Right atrium auricular region (tissue), 2 donors: Measurements from ENCODE around the gene VASN. TPM values are rescaled to one million over a fixed set of nuclear protein-coding genes. Genes with fewer than 3 reads are reported as not detected.

Experiments
- DNase-seq: peaks from one replicate; pipeline ENCODE4 v3.0.0-alpha.2; 2019; ENCODE audit warnings: low spot score
- H3K27ac ChIP-seq, 2 donors: fragments of 200-600 bp; sonication (generic); 1 replicate in 1 of 2; 2 replicates in 1 of 2; pipeline ENCODE4 v1.5.1; 2016 to 2019
- H3K27me3 ChIP-seq, 2 donors: fragments of 200-600 bp; sonication (generic); one replicate each; pipeline versions ENCODE4 v1.5.1 to v1.6.0; 2017 to 2019
- H3K36me3 ChIP-seq: fragments of 200-600 bp; sonication (generic); one replicate; pipeline ENCODE4 v1.5.1; 2016
- H3K4me1 ChIP-seq, 2 donors: fragments of 200-600 bp; sonication (generic); one replicate each; pipeline versions ENCODE4 v1.5.1 to v1.6.0; 2017 to 2019
- H3K4me3 ChIP-seq, 2 donors: fragments of 200-600 bp; sonication (generic); 1 replicate in 1 of 2; 2 replicates in 1 of 2; pipeline ENCODE4 v1.5.1; 2017 to 2019; ENCODE audit warnings: mild to moderate bottlenecking in 1 of 2, moderate library complexity in 1 of 2
- H3K9me3 ChIP-seq, 2 donors: fragments of 200-600 bp; sonication (generic); one replicate each; pipeline ENCODE4 v1.5.1; 2019
- total RNA-seq, 2 donors: library from RNA; depleted of rRNA; stranded (reverse); fragments of >200 nt; gene quantifications; one replicate each; pipeline ENCODE4 v1.1.0, GENCODE V29; 2016
- TF ChIP-seq, protein P1 (sequence below), 2 donors: fragments of 200-600 bp; sonication (generic); IDR thresholded peaks; one replicate each; pipeline ENCODE4 v1.5.1; 2019; ENCODE audit warnings: antibody characterized with exemption in 2 of 2

VASN gene
- total RNA-seq, 2 donors from 2014 or later: 17.9 to 39.0 TPM

DNA sequence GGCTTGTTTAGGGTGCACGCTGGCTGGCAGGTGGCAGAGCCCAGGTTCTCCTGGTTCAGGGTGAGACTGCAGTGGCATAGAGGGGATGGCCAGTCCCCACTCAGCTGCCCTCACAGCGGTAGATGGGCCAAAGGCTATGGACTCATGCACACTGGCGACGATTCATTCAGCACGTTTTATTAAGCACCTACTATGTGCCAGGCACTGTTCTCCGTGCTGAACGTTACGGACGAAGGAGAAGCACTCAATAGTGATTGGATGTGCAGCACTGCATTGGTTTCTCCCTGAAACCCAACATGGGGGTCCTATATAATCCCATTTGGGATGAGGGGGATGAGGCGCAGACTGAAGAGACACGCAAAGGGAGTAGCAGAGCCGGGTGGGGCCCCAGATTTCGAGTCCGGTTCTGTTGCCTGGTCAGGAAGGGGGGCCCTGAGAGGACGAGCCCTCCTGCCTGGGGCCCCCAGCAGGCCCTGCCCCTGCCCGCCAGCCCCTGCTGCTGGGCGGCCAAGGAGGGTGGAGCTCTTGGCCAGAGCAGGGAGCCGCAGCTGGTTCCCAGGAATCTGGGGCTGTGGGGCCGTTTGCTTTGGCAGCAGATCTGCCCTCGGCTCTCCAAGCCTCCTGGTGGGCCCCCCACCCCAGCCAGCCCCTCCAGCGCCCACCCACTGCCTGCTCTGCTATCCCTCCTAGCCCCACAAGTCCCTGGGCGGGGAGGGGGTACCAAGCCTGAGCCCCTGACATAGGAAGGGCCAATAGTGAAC, 47.0 kb upstream of the VASN start:
- Histone ChIP-seq H3K27ac (peak overlapping the region; percentile 80 to 89), H3K36me3 (no peaks in the 10 kb centered on the region), H3K9me3 (no peaks in the 10 kb centered on the region), H3K27me3 (no peaks in the 10 kb centered on the region), H3K4me3 (no peak overlapping the region), H3K4me1 (peaks cover 0 to 97% of the 10 kb centered on the region in 2 donors)
- TF ChIP-seq, protein P1, sequence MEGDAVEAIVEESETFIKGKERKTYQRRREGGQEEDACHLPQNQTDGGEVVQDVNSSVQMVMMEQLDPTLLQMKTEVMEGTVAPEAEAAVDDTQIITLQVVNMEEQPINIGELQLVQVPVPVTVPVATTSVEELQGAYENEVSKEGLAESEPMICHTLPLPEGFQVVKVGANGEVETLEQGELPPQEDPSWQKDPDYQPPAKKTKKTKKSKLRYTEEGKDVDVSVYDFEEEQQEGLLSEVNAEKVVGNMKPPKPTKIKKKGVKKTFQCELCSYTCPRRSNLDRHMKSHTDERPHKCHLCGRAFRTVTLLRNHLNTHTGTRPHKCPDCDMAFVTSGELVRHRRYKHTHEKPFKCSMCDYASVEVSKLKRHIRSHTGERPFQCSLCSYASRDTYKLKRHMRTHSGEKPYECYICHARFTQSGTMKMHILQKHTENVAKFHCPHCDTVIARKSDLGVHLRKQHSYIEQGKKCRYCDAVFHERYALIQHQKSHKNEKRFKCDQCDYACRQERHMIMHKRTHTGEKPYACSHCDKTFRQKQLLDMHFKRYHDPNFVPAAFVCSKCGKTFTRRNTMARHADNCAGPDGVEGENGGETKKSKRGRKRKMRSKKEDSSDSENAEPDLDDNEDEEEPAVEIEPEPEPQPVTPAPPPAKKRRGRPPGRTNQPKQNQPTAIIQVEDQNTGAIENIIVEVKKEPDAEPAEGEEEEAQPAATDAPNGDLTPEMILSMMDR (IDR thresholded peaks at IDR 0.05): no peak
- no peak for DNase-seq

- Histone ChIP-seq H3K4me3 (no peak overlapping the region), H3K9me3 (no peaks in the 10 kb centered on the region), H3K36me3 (no peaks in the 10 kb centered on the region), H3K27ac (peak overlapping the region; percentile 80 to 89), H3K4me1 (peaks cover 0 to 97% of the 10 kb centered on the region in 2 donors), H3K27me3 (no peaks in the 10 kb centered on the region)
- TF ChIP-seq, protein P1 (IDR thresholded peaks at IDR 0.05): no peak
- DNase-seq: no peak
These were observed 46.3 kb upstream of the VASN start for GRCh38 chr16:4325253-4325758.

DNA sequence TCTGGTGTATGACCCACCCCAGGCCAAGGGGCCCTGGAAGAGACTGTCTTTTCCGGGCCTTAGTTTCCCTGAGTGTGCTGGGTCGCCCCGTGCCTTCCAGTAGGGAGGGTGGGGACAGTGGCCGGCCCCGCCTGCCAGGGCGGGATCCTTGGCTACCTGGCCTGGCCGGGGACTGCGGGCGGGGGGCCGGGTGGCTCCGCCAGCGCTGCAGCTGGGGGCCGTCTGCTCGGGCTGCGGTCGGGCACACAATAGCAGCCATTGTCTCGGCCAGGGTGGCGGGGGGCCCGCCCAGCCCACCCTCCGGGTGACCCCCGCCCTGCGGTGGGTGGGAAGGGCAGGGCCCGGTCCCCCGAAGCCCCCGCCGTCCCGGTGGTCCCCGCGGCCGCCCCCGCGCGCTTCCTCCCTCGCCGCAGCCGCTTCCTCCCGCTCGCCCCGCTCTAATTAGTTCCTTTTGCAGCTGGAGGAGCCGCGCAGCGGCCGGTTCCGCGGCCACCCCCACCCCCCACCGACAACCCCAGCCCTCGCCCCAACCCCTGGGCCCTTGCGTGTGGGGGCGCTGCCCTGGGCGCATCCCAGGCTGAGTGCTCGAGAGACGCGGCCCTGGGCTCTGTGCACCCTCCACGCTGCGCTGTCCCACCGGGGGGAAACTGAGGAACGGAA, 44.1 kb upstream of the VASN start:
- Histone ChIP-seq H3K36me3 (peaks cover 6% of the 10 kb centered on the region), H3K4me3 (peak overlapping the region; percentile 32 to 50), H3K27me3 (no peaks in the 10 kb centered on the region), H3K27ac (peak overlapping the region; percentile 84 to 90), H3K9me3 (no peaks in the 10 kb centered on the region), H3K4me1 (peaks cover 0 to 80% of the 10 kb centered on the region in 2 donors)
- DNase-seq: no peak
- TF ChIP-seq, protein P1 (IDR thresholded peaks at IDR 0.05): no peak

DNA sequence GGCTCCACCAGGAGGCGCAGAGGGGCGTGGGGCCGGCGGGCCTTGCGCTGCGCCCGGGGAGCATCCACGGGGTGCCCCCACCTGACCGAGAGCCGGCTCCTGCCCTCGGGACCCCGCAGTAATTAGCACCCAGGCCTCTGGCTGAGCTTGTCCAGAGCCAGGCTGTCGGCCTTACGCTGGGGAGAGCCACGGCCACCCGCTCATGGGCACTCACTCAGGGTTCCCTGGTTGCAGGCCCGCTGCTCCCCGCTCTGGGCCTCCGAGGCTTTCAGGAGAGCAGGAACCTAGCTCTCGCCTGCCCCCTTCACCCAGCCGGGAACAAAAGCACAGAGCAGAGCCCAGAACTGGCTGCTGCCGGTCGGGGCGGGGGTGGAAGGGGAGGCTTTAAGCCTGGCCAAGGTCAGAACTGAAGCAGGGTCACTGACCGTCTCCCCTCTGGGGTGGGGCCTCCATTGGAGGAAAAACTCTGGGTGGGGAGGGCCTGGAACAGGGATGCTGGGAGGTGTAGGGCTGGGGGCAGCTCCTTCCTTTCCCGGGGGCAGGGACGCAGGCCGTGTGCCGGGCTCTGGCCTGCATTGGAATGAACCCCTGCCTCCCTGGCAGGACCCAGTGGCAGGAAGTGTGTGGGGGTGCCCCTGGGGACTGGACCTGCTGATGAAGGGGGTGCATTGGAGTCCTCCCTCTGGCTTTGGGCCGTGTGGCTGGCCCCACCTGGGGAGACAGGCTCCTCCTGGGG, 43.4 kb upstream of the VASN start:
- Histone ChIP-seq H3K4me1 (peaks cover 0 to 73% of the 10 kb centered on the region in 2 donors), H3K9me3 (no peaks in the 10 kb centered on the region), H3K27me3 (no peaks in the 10 kb centered on the region), H3K4me3 (peak overlapping the region; percentile 32 to 50), H3K27ac (peak overlapping the region; percentile 84 to 90), H3K36me3 (peaks cover 13% of the 10 kb centered on the region)
- TF ChIP-seq, protein P1 (IDR thresholded peaks at IDR 0.05): peak; percentile 60 to 71
- DNase-seq: peak; percentile 89

DNA sequence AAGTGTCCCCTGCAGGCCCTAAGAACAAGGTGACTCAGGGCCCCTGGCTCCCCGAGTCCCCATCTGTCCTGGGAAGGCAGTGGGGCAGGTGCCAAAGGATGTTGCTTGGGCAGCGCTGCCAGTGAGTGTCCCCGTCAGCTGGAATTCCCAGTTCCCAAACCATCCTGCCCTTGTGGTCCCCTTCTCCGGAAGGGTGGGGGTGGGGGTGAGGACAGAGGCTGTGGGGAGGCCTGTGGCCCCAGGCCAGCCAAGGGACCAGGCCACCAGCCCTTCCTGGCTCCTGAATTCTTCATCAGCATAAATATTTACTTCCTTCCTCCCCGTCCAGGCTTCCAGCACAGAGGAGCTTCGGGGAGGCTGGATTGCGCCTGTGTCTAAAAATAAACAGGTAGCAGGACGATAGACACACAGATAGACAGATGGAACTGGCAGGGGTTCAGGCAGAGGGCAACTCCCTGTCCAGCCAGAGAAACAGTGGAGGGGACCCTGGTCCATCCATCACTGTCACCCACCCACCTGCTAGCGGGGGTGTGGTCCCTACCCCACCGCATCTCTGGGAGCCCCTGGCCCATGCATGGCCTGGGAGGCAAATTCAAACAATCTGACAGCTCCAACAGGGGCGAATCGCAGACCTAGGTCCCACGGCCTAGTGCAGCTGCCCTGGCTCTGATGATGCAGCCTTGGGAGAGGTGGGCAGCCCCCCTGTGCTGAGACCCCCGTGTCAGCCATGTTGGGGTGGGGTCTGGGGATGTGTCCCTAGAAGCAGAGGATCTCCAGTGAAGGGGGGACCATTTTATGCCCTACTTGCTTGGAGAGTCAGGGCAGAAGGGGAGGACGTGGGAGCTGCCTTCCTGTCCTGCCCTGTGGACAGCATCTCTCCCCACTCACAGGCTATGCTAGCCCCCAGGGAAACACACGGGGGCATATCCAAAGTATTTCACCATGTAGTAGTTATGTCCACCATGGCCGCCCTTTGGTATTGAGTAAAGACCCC, 42.6 kb upstream of the VASN start:
- TF ChIP-seq, protein P1 (IDR thresholded peaks at IDR 0.05): no peak
- Histone ChIP-seq H3K4me3 (peak overlapping the region in 1 of 2 donors; percentile 50), H3K27ac (peak overlapping the region; percentile 84 to 90), H3K9me3 (no peaks in the 10 kb centered on the region), H3K36me3 (peaks cover 17% of the 10 kb centered on the region), H3K27me3 (no peaks in the 10 kb centered on the region), H3K4me1 (peaks cover 0 to 64% of the 10 kb centered on the region in 2 donors)
- DNase-seq: no peak
